Lower lobe of right lung (tissue), 2 donors: ENCODE data around the gene PRR32. TPM values are rescaled to one million over a fixed set of nuclear protein-coding genes. Genes with fewer than 3 reads are reported as not detected.
A peak's percentile ranks its signal among the peaks of the same experiment; 100 is the strongest.

ENCODE experiments used
- ATAC-seq, 2 donors: fragments of 200-7000 bp; cut with Tn5 transposase; one replicate each; pipeline ENCODE4 v1.9.1; 2020 to 2022; ENCODE audit warnings: mild to moderate bottlenecking in 2 of 2, moderate library complexity in 2 of 2
- DNase-seq: peaks from one replicate; pipeline ENCODE4 v3.0.0-alpha.2; 2020
- H3K27ac ChIP-seq: fragments of 200-600 bp; one replicate; pipeline ENCODE4 v1.8.0; 2022
- H3K27me3 ChIP-seq: fragments of 200-600 bp; one replicate; pipeline ENCODE4 v1.8.0; 2022; ENCODE audit warnings: low read depth
- H3K36me3 ChIP-seq: fragments of 200-600 bp; one replicate; pipeline ENCODE4 v1.8.0; 2022; ENCODE audit warnings: mild to moderate bottlenecking
- H3K4me1 ChIP-seq: fragments of 200-600 bp; one replicate; pipeline ENCODE4 v1.8.0; 2022
- H3K4me3 ChIP-seq: fragments of 200-600 bp; one replicate; pipeline ENCODE4 v1.8.0; 2022; ENCODE audit warnings: mild to moderate bottlenecking
- H3K9me3 ChIP-seq: fragments of 200-600 bp; one replicate; pipeline ENCODE4 v1.8.0; 2022
- intact Hi-C: fragments of 100-400 bp; cut with DNase I; formaldehyde crosslinking; loops from one replicate; pipeline ENCODE4 v1.11.0; 2022
- total RNA-seq: library from RNA; stranded (reverse); fragmentation: NEBNext Ultra II Directional; extraction: Animal tissue kit (Norgen Biotek cat#: 25700); gene quantifications from one replicate; pipeline ENCODE4 v1.2.1, GENCODE V29; 2021
- TF ChIP-seq, protein P1 (sequence below): fragments of 200-600 bp; IDR thresholded peaks from one replicate; pipeline ENCODE4 v1.8.0; 2022; ENCODE audit warnings: antibody characterized with exemption, mild to moderate bottlenecking
- donor health status: DM: no; HTN: yes; CAD: no; lungs with severe emphysema.

PRR32 gene
- total RNA-seq, 1 donor from 2014 or later, result not detected

DNA sequence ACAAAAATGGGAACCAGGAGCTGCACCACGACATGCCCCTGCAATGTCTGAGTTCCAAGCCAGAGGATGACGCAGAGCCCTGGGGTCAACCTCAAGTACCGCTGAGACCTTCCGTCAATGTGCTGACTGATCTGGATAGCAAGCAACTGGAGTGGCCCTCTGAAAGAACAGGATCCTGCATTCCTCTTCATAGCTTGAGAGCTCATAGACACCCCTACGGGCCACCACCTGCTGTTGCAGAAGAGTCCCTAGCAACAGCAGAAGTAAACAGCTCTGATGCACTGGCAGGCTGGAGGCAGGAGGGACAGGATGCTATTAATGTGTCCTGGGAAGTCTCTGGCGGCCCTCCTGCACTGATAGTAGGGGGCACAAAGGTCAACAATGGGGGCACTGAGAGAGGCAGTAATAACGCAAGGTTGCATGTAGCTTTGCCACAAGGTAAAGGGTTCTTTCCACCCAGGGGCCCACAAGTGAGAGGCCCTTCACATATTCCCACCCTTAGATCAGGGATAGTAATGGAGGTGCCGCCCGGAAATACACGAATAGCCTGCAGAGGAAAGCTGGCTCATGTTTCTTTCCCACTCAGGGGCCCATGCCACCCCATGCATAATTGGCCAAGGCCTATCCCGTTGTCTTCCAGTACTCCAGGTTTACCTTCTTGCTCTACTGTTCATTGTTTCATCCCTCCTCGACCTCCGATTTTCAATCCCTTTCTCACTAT is 1.3 kb downstream of the PRR32 start:
- peak in 1 of 2 donors; percentile 75 for ATAC-seq
- H3K4me3 ChIP-seq, result no peak overlapping the region
- H3K36me3 ChIP-seq, result no peaks in the 10 kb centered on the region

DNA sequence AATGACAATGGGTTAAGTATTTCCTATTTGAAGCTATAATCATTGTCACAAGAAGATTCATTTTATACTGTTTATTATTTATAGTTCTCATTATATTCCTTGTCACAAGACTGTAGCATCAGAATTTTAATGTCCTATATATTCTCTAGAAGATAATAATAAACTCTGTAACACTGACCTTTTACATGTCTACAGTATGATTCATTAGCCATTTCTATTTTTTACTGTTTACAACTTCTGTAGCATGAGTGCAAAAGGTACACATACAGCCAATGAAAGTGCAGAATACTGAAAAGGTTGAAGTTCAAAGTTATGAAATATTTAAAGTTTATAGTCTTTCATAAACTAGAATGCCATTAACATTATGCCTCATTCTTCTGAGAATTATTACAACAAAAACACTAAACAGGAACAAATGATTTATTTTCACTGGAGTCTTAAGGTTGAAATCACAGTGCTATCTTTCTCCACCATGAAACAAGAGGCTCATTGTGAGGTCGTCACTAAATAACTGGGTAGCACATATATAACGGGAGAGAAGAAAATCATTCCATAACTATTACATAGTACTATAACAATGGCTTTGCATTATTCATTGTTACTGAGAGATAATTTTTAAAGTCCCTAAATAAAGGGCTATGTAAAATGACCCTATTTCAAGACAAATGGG is 4.9 kb downstream of the PRR32 start:
- H3K4me3 ChIP-seq, result no peak overlapping the region
- H3K27me3 ChIP-seq, result no peaks in the 10 kb centered on the region
- TF ChIP-seq, protein P1, sequence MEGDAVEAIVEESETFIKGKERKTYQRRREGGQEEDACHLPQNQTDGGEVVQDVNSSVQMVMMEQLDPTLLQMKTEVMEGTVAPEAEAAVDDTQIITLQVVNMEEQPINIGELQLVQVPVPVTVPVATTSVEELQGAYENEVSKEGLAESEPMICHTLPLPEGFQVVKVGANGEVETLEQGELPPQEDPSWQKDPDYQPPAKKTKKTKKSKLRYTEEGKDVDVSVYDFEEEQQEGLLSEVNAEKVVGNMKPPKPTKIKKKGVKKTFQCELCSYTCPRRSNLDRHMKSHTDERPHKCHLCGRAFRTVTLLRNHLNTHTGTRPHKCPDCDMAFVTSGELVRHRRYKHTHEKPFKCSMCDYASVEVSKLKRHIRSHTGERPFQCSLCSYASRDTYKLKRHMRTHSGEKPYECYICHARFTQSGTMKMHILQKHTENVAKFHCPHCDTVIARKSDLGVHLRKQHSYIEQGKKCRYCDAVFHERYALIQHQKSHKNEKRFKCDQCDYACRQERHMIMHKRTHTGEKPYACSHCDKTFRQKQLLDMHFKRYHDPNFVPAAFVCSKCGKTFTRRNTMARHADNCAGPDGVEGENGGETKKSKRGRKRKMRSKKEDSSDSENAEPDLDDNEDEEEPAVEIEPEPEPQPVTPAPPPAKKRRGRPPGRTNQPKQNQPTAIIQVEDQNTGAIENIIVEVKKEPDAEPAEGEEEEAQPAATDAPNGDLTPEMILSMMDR, result no peak
- DNase-seq (no peak), ATAC-seq (no peak)
- H3K4me1 ChIP-seq, result no peaks in the 10 kb centered on the region
- no peak overlapping the region for H3K27ac ChIP-seq
- intact Hi-C loops, result no loop called here
- H3K36me3 ChIP-seq, result no peaks in the 10 kb centered on the region
- no peaks in the 10 kb centered on the region for H3K9me3 ChIP-seq

More for the DNA sequence above, 1.3 kb downstream of the PRR32 start:
- no peak for DNase-seq
- intact Hi-C loops, result no loop called here
- Histone ChIP-seq H3K27me3 (no peaks in the 10 kb centered on the region), H3K9me3 (no peaks in the 10 kb centered on the region), H3K27ac (no peak overlapping the region), H3K4me1 (no peaks in the 10 kb centered on the region)
- TF ChIP-seq, protein P1, result no peak

DNA sequence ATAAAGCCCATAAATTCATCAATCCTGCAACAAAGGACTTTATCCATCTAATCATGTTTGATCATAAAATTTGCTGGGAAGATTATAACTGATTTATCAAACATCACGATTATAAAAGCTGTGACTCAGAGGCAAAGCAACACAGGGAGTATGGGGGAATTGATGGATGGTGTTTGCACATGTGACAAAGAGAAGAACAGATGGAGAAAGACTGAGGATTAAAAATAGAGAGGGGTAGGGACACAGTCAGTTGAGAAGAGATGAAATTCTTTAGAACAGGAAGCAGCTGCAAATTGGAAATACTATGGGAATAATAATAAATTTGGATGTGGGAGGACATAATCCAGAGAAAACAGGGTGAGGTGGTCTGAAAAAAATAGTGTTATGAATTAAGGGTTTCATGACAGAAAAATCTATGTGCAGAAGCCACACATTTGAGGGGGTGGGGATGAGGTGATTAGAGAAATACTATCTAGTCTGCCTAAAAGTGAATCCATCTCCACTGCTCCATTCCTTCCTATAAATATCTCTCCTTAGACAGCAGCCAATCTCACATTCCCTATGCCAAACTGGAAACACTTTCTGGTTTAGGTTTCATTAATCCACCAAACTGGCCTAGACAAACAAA is 6.2 kb downstream of the PRR32 start:
- Histone ChIP-seq H3K4me3 (no peak overlapping the region), H3K4me1 (no peaks in the 10 kb centered on the region), H3K27ac (no peak overlapping the region), H3K27me3 (no peaks in the 10 kb centered on the region), H3K9me3 (no peaks in the 10 kb centered on the region), H3K36me3 (no peaks in the 10 kb centered on the region)
- no peak for ATAC-seq
- no peak for DNase-seq
- intact Hi-C loops, result no loop called here
- TF ChIP-seq, protein P1, result no peak

DNA sequence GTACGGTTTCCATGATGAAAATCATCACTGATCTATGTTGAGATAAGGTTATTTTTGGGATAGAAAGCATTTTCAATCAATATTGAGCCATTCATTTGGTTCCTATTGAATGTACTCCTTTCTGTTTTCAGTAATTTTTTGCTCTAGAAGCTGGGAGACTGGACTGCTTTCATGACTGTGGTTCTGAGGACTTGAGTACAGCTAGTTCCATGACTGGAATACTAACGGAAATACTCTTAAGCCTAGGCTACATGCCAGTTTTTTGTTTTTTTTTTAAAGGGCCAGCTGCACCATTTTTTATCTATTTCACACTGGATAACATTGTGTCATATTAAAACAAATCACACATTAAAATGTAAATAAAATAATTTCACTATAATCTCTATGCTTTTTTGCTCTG is 16.7 kb downstream of the PRR32 start:
- Histone ChIP-seq H3K9me3 (no peaks in the 10 kb centered on the region), H3K27me3 (no peaks in the 10 kb centered on the region), H3K4me1 (no peaks in the 10 kb centered on the region), H3K36me3 (no peaks in the 10 kb centered on the region), H3K27ac (no peak overlapping the region), H3K4me3 (no peak overlapping the region)
- no peak for DNase-seq
- TF ChIP-seq, protein P1, result no peak
- ATAC-seq, result peak in 1 of 2 donors; percentile 35
- intact Hi-C loops, result no loop called here

DNA sequence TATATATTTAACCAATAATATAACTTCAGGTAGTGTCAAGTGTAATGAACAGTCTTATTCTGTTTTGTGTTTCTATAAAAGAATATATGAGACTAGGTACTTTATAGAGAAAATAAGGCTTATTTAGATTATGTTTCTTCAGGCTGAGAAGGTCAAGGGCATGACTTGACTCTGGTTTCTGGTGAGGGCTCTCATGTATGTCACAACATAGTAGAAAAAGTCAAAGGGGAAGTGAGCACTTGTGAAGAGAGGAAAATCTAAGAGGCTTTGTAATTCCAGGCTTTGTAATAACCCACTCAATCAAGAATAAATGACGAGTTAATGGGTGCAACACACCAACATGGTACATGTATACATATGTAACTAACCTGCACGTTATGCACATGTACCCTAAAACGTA is 27.6 kb downstream of the PRR32 start:
- intact Hi-C loops, result no loop called here
- DNase-seq (no peak), ATAC-seq (peak in 1 of 2 donors; percentile 68)
- Histone ChIP-seq H3K27me3 (no peaks in the 10 kb centered on the region), H3K36me3 (no peaks in the 10 kb centered on the region), H3K27ac (no peak overlapping the region), H3K9me3 (no peaks in the 10 kb centered on the region), H3K4me3 (no peak overlapping the region), H3K4me1 (no peaks in the 10 kb centered on the region)
- TF ChIP-seq, protein P1, result no peak
